Brain microvascular endothelial cell (primary cell): ENCODE results near the gene SFXN5.
A peak's percentile ranks its signal among the peaks of the same experiment; 100 is the strongest.

ENCODE experiments used
- DNase-seq: peaks from one replicate; pipeline ENCODE4 v3.0.0-alpha.2; 2020
- H3K27ac ChIP-seq: fragments of 250-450 bp; sonication (Bioruptor Pico); 2 replicates; pipeline ENCODE4 v1.5.1; 2020; ENCODE audit warnings: mild to moderate bottlenecking, moderate library complexity
- H3K27me3 ChIP-seq: fragments of 250-450 bp; sonication (Bioruptor Pico); replicated peaks from 2 replicates; pipeline ENCODE4 v1.5.1; 2020; ENCODE audit warnings: mild to moderate bottlenecking
- H3K36me3 ChIP-seq: fragments of 250-450 bp; sonication (Bioruptor Pico); replicated peaks from 2 replicates; pipeline ENCODE4 v1.5.1; 2020; ENCODE audit warnings: mild to moderate bottlenecking
- H3K4me3 ChIP-seq: 2 replicates; pipeline ENCODE4 v1.5.1; 2011; ENCODE audit warnings: low read depth, mild to moderate bottlenecking, control low read depth, low read length, moderate library complexity
- in situ Hi-C: cut with HindIII; loops from 2 replicates; pipeline ENCODE4 v1.10.0; 2017; ENCODE audit warnings: low sequenced_read_pairs, low pct_ligation_motif_present
- TF ChIP-seq, protein P1 (sequence below): IDR thresholded peaks from 2 replicates; pipeline ENCODE4 v1.5.1; 2011; ENCODE audit warnings: low read depth, mild to moderate bottlenecking, moderate library complexity, low read length, control low read depth, inconsistent platforms; ENCODE audit errors: missing control alignments

Gene SFXN5

DNA sequence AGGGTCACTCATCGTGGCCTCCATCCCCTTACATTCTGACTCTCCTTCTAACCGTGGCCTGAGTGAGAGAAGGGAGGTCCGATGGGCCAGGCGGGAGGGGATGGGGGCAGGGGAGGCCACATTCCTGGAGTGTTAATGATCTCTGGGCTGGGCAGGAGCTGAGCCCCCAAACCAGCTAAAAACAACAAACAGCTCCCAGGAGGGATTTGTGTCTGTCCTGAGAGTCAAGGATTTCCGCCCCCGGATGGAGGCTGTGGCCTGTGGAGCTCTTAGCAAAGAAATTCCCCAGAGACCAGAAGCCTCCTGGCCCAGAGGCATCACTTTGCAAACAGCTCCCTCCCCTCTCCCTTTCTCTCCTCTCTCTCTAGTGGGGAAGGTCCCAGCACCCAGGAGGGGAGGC, 130.7 kb downstream of the SFXN5 start:
- TF ChIP-seq, protein P1, sequence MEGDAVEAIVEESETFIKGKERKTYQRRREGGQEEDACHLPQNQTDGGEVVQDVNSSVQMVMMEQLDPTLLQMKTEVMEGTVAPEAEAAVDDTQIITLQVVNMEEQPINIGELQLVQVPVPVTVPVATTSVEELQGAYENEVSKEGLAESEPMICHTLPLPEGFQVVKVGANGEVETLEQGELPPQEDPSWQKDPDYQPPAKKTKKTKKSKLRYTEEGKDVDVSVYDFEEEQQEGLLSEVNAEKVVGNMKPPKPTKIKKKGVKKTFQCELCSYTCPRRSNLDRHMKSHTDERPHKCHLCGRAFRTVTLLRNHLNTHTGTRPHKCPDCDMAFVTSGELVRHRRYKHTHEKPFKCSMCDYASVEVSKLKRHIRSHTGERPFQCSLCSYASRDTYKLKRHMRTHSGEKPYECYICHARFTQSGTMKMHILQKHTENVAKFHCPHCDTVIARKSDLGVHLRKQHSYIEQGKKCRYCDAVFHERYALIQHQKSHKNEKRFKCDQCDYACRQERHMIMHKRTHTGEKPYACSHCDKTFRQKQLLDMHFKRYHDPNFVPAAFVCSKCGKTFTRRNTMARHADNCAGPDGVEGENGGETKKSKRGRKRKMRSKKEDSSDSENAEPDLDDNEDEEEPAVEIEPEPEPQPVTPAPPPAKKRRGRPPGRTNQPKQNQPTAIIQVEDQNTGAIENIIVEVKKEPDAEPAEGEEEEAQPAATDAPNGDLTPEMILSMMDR: no peak
- no peak overlapping the region for H3K27ac ChIP-seq
- H3K4me3 ChIP-seq: no peak overlapping the region
- H3K36me3 ChIP-seq: no peaks in the 10 kb centered on the region
- in situ Hi-C loops: no loop called here
- H3K27me3 ChIP-seq: peaks cover 13% of the 10 kb centered on the region
- DNase-seq: peak; percentile 33

DNA sequence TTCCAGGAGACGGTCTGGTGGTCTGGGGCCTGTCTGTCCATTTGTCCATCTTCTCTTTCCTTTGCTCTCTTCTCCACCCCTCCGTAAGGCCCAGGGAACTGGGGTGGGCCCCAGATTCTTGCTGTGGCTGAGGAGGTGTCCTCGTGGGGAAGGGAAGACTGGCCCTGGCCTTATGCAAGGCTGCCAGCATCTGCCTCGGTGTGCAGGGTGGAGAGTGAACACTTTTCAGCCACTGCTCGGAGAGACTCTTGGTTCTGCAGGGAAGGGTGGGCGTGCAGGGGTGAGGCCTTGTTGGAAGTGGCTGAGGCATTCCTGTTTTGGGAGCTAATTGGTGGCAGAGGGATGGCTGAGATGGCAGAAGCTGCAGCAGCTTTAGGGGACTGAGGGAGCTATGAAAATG, 131.2 kb downstream of the SFXN5 start:
- in situ Hi-C loops: no loop called here
- TF ChIP-seq, protein P1: no peak
- H3K27me3 ChIP-seq: peaks cover 16% of the 10 kb centered on the region
- H3K4me3 ChIP-seq: no peak overlapping the region
- H3K27ac ChIP-seq: no peak overlapping the region
- no peaks in the 10 kb centered on the region for H3K36me3 ChIP-seq
- no peak for DNase-seq

DNA sequence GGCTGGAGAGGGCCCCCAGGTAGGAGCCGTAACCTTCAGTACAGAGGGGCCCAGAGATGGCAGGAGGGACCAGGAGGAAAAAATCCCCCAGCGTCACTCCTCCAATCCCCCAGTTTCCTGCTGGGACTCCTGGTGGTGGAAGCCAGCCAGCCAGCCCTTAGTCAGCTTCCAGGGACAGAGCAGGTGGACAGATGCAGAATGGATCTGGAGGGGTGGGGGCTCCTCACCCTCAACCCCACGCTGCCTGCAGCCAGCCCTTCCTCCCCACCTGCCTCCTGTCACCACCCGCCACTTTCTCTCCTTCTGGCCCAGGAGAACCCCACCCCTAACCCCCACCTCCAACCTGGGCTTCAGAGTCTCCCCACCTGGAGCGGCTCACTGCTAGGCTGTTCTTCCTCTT, 133.1 kb downstream of the SFXN5 start:
- TF ChIP-seq, protein P1: peak; percentile 6
- Histone ChIP-seq H3K36me3 (no peaks in the 10 kb centered on the region), H3K4me3 (no peak overlapping the region), H3K27ac (no peak overlapping the region), H3K27me3 (peaks cover 25% of the 10 kb centered on the region)
- in situ Hi-C loops: no loop called here
- no peak for DNase-seq

DNA sequence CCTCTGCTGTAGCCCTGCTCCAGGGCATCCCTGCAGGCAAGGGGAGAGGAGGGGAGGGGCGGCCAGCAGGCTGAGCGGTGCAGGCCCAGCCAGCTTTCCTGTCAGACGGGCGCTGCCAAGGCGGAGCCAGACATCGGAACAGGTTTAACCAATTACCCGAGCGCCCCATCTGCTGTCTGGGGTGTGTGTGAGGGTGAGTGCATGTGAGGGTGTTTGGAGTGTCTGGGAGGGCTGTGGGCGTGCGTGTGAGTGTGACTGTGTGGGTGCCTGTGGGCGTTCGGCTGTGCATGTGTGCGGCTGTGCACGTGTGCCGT, 134.2 kb downstream of the SFXN5 start:
- no peak overlapping the region for H3K4me3 ChIP-seq
- peaks cover 31% of the 10 kb centered on the region for H3K27me3 ChIP-seq
- H3K27ac ChIP-seq: no peak overlapping the region
- no peak for DNase-seq
- in situ Hi-C loops: no loop called here
- TF ChIP-seq, protein P1: no peak
- no peaks in the 10 kb centered on the region for H3K36me3 ChIP-seq

DNA sequence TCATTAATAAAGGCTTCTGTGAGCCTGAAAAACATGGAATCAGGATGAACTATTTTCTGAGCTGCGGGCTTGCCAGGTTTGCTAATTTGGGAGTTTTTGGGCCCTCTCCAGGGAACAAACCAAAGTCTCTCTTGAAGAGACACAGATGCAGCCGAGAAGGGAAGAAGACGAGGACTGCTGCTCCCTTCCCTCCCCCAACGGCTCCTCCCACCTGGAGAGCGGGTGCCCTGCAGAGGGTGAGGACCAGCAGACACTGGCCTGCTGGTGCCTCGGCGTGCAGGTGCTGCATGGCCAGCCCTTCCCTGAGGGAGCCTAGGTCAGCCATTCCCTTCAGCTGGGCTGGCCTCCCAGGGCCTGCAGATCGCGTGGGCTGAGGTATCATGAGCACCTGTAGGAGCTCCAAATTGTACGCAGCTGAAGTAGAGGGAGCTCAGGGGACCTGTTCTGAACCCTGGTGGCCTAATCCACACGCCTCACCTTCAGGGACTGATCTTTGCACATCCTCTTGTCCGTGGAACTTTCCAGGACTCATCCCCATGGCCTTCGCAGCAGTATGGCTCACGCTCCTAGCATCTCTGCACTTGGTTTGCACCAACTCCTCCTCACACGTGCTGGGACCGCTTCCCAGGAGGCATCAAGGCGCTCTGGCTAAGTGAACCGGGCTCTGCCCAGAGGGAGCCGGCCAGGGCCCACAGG, 134.7 kb downstream of the SFXN5 start:
- Histone ChIP-seq H3K27me3 (peaks cover 32% of the 10 kb centered on the region), H3K27ac (no peak overlapping the region), H3K36me3 (no peaks in the 10 kb centered on the region), H3K4me3 (no peak overlapping the region)
- TF ChIP-seq, protein P1: no peak
- DNase-seq: no peak
- in situ Hi-C loops: no loop called here

DNA sequence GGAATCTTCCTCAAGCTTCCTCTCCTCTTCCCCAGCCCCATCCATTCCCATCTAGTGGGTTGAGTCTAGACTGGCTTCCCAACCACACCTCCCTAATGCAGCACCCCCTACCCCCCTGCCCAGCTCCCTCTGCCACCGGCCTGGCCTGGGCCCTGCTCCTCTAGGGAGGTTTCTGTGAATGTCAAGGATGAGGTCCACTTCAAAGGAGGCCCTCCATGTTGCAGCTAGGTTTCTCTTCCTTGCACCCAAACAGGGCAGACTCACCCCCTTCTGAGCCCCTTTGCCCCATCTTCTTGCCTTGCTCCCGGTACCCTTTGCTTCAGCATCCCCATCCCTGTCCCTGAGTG, 135.9 kb downstream of the SFXN5 start:
- in situ Hi-C loops: no loop called here

More for the DNA sequence above, 135.9 kb downstream of the SFXN5 start:
- TF ChIP-seq, protein P1: no peak
- Histone ChIP-seq H3K27ac (no peak overlapping the region), H3K27me3 (peaks cover 39% of the 10 kb centered on the region), H3K36me3 (no peaks in the 10 kb centered on the region), H3K4me3 (no peak overlapping the region)
- DNase-seq: no peak
